Astrocyte of the cerebellum (primary cell): ENCODE measurements around the gene ZNF576.

Source experiments
- DNase-seq: peaks from one replicate; pipeline ENCODE4 v3.0.0-alpha.2; 2011; ENCODE audit warnings: low read depth
- H3K4me3 ChIP-seq: 2 replicates; pipeline ENCODE4 v1.5.1; 2011; ENCODE audit warnings: mild to moderate bottlenecking, low read depth, low read length, moderate library complexity
- in situ Hi-C: cut with HindIII; loops from 2 replicates; pipeline ENCODE4 v1.10.0; 2017; ENCODE audit warnings: low sequenced_read_pairs
- TF ChIP-seq, protein P1 (sequence below): IDR thresholded peaks from 2 replicates; pipeline ENCODE4 v1.5.1; 2012; ENCODE audit warnings: low read length, low read depth, moderate library complexity, mild to moderate bottlenecking; ENCODE audit errors: missing control alignments

Gene ZNF576

DNA sequence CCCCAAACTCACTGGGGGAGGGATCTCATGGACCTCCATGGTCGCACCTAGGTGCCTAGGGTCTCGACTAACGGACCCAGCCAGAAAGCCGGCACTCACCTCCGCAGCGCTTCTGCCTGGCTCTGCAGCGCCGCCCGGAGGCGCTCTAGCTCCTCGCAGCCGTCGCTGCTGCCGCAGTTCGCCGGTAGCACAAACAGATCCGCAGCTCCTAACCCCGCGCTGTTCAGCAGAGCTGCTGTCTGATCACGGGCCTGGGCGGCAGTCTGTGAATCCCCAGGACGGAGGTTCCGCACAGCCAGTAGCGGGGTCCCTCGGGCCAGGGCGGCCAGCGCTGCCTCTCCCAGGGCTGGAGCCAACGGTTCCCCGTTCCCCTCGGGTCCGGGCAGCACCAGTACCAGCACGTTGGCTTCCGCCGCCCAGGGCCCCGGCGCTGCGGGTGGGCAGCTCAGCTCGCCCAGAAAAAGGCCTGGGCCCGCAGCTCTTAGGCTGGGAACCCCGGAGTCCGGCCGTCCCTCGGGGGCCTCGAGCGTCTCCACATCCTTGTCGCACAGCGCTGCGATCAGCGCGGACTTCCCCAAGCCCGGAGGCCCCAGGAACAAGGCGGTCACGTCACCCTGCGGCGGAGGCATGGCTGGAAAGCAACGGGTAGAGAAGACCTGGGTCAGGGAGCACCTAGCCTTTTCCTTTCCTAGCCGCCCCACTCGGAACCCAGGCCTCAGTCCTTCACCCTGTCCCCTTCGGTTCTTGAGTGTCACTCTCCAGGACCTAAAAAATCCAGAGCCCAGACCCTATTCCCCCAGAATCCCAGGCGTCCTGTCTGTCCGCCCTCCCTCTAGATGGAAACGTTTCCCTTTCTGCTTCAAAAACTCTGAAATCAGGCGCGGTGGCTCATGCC, 1.4 kb upstream of the ZNF576 start:
- peak overlapping the region; percentile 63 for H3K4me3 ChIP-seq
- TF ChIP-seq, protein P1, sequence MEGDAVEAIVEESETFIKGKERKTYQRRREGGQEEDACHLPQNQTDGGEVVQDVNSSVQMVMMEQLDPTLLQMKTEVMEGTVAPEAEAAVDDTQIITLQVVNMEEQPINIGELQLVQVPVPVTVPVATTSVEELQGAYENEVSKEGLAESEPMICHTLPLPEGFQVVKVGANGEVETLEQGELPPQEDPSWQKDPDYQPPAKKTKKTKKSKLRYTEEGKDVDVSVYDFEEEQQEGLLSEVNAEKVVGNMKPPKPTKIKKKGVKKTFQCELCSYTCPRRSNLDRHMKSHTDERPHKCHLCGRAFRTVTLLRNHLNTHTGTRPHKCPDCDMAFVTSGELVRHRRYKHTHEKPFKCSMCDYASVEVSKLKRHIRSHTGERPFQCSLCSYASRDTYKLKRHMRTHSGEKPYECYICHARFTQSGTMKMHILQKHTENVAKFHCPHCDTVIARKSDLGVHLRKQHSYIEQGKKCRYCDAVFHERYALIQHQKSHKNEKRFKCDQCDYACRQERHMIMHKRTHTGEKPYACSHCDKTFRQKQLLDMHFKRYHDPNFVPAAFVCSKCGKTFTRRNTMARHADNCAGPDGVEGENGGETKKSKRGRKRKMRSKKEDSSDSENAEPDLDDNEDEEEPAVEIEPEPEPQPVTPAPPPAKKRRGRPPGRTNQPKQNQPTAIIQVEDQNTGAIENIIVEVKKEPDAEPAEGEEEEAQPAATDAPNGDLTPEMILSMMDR: peak; percentile 90
- in situ Hi-C loops: loop anchor here (5.0 kb wide), 1 partner anchor 38 kb away; no protein-coding TSS in a partner anchor
- peak; percentile 24 for DNase-seq

DNA sequence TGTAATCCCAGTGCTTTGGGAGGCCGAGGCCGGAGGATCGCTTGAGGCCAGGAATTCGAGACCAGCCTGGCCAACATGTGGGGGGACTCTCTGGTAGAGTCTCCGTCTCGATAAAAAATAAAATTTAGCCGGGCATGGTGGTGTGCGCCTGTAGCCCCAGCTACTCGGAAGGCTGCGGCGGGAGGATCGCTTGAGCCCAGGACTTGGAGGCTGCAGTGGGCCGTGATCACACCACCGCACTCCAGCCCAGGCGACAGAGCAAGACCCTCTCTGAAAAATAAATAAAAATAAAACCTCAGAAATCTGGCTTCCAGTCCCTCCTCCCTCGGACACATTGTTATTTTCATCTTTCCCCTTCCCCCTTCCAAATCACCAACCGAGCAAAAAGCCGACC, 793 bp upstream of the ZNF576 start:
- DNase-seq: no peak
- TF ChIP-seq, protein P1: no peak
- peak overlapping the region; percentile 63 for H3K4me3 ChIP-seq
- in situ Hi-C loops: loop anchor here (5.0 kb wide), 1 partner anchor 38 kb away; no protein-coding TSS in a partner anchor

DNA sequence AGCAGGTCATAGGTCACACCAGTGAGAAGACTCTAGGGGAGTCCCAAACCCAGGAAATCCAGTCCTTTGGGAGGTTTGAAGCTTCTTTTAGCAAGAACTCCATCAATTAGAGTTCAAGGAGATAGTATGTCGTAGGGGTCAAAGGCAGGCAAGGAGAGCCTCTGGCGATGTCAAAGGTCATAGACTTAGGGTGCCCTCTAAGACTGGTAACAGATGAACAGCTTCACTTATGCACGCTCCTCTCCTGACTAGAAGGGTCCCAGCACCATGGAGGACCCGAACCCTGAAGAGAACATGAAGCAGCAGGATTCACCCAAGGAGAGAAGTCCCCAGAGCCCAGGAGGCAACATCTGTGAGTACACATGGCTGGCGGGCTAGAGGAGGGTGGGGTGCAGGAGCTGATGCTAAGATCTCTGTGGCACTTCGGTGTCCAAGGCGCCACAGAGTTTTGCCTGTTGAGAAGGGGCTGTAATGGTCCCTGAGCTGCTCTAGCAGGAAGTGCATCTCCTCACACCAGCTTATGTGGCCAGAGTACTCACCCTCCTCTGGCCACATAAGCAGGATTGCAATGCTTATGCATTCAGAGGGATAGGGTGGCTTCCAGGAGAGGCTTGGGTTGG, 557 bp downstream of the ZNF576 start:
- H3K4me3 ChIP-seq: peak overlapping the region; percentile 63
- TF ChIP-seq, protein P1: no peak

DNA sequence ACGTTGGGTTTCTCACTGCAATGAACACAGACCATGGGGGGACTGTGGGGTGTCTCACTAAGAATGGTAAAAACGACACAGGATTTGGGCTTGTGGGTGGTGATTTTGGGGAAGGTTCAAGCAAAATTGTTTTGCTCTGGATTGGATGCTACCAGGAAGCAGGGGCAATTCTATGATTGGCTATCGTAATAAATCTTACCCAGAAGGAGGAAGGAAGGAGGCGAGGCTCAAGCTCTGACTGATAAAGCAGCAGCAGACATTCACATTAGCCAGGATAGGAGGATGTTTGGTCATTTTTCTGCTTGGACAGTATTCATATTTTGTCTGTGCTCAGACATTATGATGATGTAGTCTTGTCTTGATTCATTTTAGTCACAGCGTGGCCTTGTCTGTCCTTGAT, 1.5 kb downstream of the ZNF576 start:
- DNase-seq: no peak
- in situ Hi-C loops: loop anchor here (5.0 kb wide), 1 partner anchor 41 kb away; no protein-coding TSS in a partner anchor
- peak overlapping the region; percentile 63 for H3K4me3 ChIP-seq
- TF ChIP-seq, protein P1: no peak

More for the DNA sequence above, 557 bp downstream of the ZNF576 start:
- no peak for DNase-seq
- in situ Hi-C loops: loop anchor here (5.0 kb wide), 1 partner anchor 40 kb away; no protein-coding TSS in a partner anchor

DNA sequence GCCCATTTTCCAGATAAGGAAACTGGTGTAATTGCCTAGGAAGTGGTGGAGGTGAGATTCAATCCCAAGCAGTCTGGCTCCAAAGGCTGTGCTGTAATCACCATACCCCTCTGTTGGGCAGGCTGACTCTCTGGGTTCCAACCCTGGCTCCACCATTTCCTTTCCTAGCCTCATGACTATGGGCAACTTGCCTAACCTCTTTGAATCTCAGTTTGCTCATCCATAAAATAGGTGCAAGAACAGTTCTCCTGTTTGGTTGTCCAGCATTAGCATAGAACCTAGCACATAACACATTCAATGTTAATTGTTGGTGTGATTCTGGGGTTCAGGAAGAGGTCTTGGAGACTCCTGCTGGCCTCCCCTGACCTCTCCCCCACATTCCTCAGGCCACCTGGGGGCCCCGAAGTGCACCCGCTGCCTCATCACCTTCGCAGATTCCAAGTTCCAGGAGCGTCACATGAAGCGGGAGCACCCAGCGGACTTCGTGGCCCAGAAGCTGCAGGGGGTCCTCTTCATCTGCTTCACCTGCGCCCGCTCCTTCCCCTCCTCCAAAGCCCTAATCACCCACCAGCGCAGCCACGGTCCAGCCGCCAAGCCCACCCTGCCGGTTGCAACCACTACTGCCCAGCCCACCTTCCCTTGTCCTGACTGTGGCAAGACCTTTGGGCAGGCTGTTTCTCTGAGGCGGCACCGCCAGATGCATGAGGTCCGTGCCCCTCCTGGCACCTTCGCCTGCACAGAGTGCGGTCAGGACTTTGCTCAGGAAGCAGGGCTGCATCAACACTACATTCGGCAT, 2.2 kb downstream of the ZNF576 start:
- no peak for DNase-seq
- H3K4me3 ChIP-seq: no peak overlapping the region
- TF ChIP-seq, protein P1: no peak
- in situ Hi-C loops: loop anchor here (5.0 kb wide), 1 partner anchor 41 kb away; no protein-coding TSS in a partner anchor
